HEK293T (cell line): Measurements from ENCODE around the gene AP3S2.

ENCODE experiments used
- CTCF ChIA-PET: fragments of 350-600 bp; formaldehyde crosslinking; extraction: SDS; loops from one replicate; lab custom pipeline; 2021; ENCODE audit warnings: antibody characterized with exemption, inconsistent platforms; lab: Yijun Ruan, JAX
- POLR2A ChIA-PET: fragments of 350-600 bp; formaldehyde crosslinking; extraction: SDS; loops from one replicate; lab custom pipeline; 2020; ENCODE audit warnings: antibody characterized with exemption, inconsistent platforms; lab: Yijun Ruan, JAX
- DNase-seq: peaks from one replicate; pipeline ENCODE4 v3.0.0; 2012; ENCODE audit warnings: mixed read lengths; ENCODE audit errors: extremely low spot score
- ARNT ChIP-seq: fragments of 450-650 bp; IDR thresholded peaks from 2 replicates; pipeline ENCODE4 v1.6.1; 2017; ENCODE audit warnings: mild to moderate bottlenecking
- BHLHE40 ChIP-seq: fragments of 450-650 bp; IDR thresholded peaks from 2 replicates; pipeline ENCODE4 v1.6.1; 2016; ENCODE audit warnings: mild to moderate bottlenecking, moderate library complexity, borderline replicate concordance
- CTBP1 ChIP-seq: fragments of 450-650 bp; IDR thresholded peaks from 2 replicates; pipeline ENCODE4 v1.6.1; 2016; ENCODE audit warnings: borderline replicate concordance
- ELF4 ChIP-seq: fragments of 450-650 bp; IDR thresholded peaks from 2 replicates; pipeline ENCODE4 v1.6.1; 2017; ENCODE audit warnings: antibody characterized with exemption
- FOXA1 ChIP-seq: fragments of 450-650 bp; IDR thresholded peaks from 2 replicates; pipeline ENCODE4 v1.6.1; 2016; ENCODE audit warnings: mild to moderate bottlenecking
- FOXK2 ChIP-seq: fragments of 450-650 bp; IDR thresholded peaks from 2 replicates; pipeline ENCODE4 v1.6.1; 2016; ENCODE audit warnings: mild to moderate bottlenecking
- FOXM1 ChIP-seq: fragments of 450-650 bp; IDR thresholded peaks from 2 replicates; pipeline ENCODE4 v1.6.1; 2017; ENCODE audit warnings: mild to moderate bottlenecking, borderline replicate concordance
- HDGF ChIP-seq: fragments of 450-650 bp; IDR thresholded peaks from 2 replicates; pipeline ENCODE4 v1.6.1; 2017; ENCODE audit warnings: antibody characterized with exemption, borderline replicate concordance
- L3MBTL2 ChIP-seq: fragments of 450-650 bp; conservative IDR thresholded peaks from 2 replicates; pipeline ENCODE4 v1.6.1; 2016; ENCODE audit warnings: mild to moderate bottlenecking
- LEF1 ChIP-seq: fragments of 450-650 bp; IDR thresholded peaks from 2 replicates; pipeline ENCODE4 v1.6.1; 2017; ENCODE audit warnings: mild to moderate bottlenecking, borderline replicate concordance
- NFRKB ChIP-seq: fragments of 450-650 bp; IDR thresholded peaks from 2 replicates; pipeline ENCODE4 v1.6.1; 2016; ENCODE audit warnings: mild to moderate bottlenecking, moderate library complexity
- PKNOX1 ChIP-seq: fragments of 450-650 bp; IDR thresholded peaks from 2 replicates; pipeline ENCODE4 v1.6.1; 2016
- SP1 ChIP-seq: fragments of 450-650 bp; IDR thresholded peaks from 2 replicates; pipeline ENCODE4 v1.6.1; 2017
- SUZ12 ChIP-seq: fragments of 450-650 bp; IDR thresholded peaks from 2 replicates; pipeline ENCODE4 v1.6.1; 2016; ENCODE audit warnings: mild to moderate bottlenecking
- TARDBP ChIP-seq: fragments of 450-650 bp; IDR thresholded peaks from 2 replicates; pipeline ENCODE4 v1.6.1; 2016
- ZNF384 ChIP-seq: fragments of 450-650 bp; IDR thresholded peaks from 2 replicates; pipeline ENCODE4 v1.6.1; 2016

Gene AP3S2

GRCh38 chr15:89912674-89913396 is 19.0 kb upstream of the AP3S2 start, which contains the start of gene ARPIN:
TSS of gene ARPIN (minus strand) at chr15:89912952. CDS start at chr15:89912835, 117 bp downstream.
- CTCF ChIA-PET, result interaction anchor here (1.2 to 2.2 kb wide), 4 partner anchors 14 to 159 kb away, joined by 3 to 8 read pairs (median 4); no protein-coding TSS in a partner anchor

GRCh38 chr15:89912145-89912673 is 18.4 kb upstream of the AP3S2 start:
- TF ChIP-seq L3MBTL2, result peak; percentile 82
- TF ChIP-seq ZNF384, result no peak
- TF ChIP-seq FOXK2, result no peak
- no peak for TF ChIP-seq TARDBP
- TF ChIP-seq SUZ12, result no peak
- TF ChIP-seq SP1, result no peak
- CTCF ChIA-PET, result interaction anchor here (1.3 to 2.2 kb wide), 2 partner anchors 14 to 59 kb away, joined by 4 to 8 read pairs; no protein-coding TSS in a partner anchor
- POLR2A ChIA-PET, result interaction anchor here (0.5 to 5.1 kb wide), 27 partner anchors 8 to 289 kb away, joined by 3 to 47 read pairs (median 4); partner anchors contain the start of genes AP3S2, IDH2 and SEMA4B
- DNase-seq, result peak; percentile 61

More at GRCh38 chr15:89912674-89913396, 19.0 kb upstream of the AP3S2 start, which contains the start of gene ARPIN:
- peak; percentile 79 for DNase-seq
- peak; percentile 68; the same call in 1 of the 2 replicates for TF ChIP-seq HDGF
- no peak for TF ChIP-seq SUZ12
- TF ChIP-seq BHLHE40, result no peak
- POLR2A ChIA-PET, result interaction anchor here (0.8 to 5.1 kb wide), 34 partner anchors 9 to 288 kb away, joined by 3 to 47 read pairs (median 4); partner anchors contain the start of genes AP3S2, IDH2, MESP1 and SEMA4B

- POLR2A ChIA-PET, result interaction anchor here (1.0 to 5.1 kb wide), 2 partner anchors 16 to 91 kb away, joined by 3 to 47 read pairs; partner anchors contain the start of gene AP3S2
- no peak for DNase-seq
- CTCF ChIA-PET, result interaction anchor here (0.6 kb wide), 2 partner anchors 12 to 132 kb away, joined by 5 read pairs; no protein-coding TSS in a partner anchor
- no peak for TF ChIP-seq TARDBP
- TF ChIP-seq L3MBTL2, result no peak
- TF ChIP-seq SUZ12, result no peak
- TF ChIP-seq FOXK2, result no peak
- no peak for TF ChIP-seq HDGF
- no peak for TF ChIP-seq LEF1
- TF ChIP-seq ARNT, result no peak
- no peak for TF ChIP-seq FOXM1
- TF ChIP-seq CTBP1, result no peak
- TF ChIP-seq ELF4, result no peak
- TF ChIP-seq SP1, result no peak
- no peak for TF ChIP-seq FOXA1
- TF ChIP-seq ZNF384, result no peak
- no peak for TF ChIP-seq NFRKB
- TF ChIP-seq PKNOX1, result no peak
- no peak for TF ChIP-seq BHLHE40
These were observed 17.3 kb upstream of the AP3S2 start for GRCh38 chr15:89910891-89911626.

- POLR2A ChIA-PET, result interaction anchor here (1.0 to 5.1 kb wide), 2 partner anchors 9 to 15 kb away, joined by 3 to 47 read pairs; partner anchors contain the start of gene AP3S2
- no peak for TF ChIP-seq ARNT
- no peak for TF ChIP-seq TARDBP
- TF ChIP-seq NFRKB, result no peak
- TF ChIP-seq FOXM1, result no peak
- TF ChIP-seq SP1, result no peak
- TF ChIP-seq PKNOX1, result no peak
- TF ChIP-seq ELF4, result no peak
- no peak for TF ChIP-seq FOXA1
- TF ChIP-seq SUZ12, result no peak
- TF ChIP-seq ZNF384, result no peak
- no peak for TF ChIP-seq L3MBTL2
- DNase-seq, result no peak
- CTCF ChIA-PET, result no interaction called here
These were observed 15.8 kb upstream of the AP3S2 start for GRCh38 chr15:89909611-89910010.

- TF ChIP-seq PKNOX1 (no peak), ELF4 (no peak), LEF1 (no peak)
- ChIA-PET CTCF (no interaction called here), POLR2A (no interaction called here)
- no peak for DNase-seq
These were observed 14.4 kb upstream of the AP3S2 start for GRCh38 chr15:89908226-89908625.

- DNase-seq, result no peak
- TF ChIP-seq L3MBTL2 (no peak), BHLHE40 (no peak), CTBP1 (no peak), NFRKB (no peak), FOXA1 (no peak), TARDBP (no peak), ARNT (no peak), SP1 (no peak), ELF4 (no peak), SUZ12 (no peak), PKNOX1 (no peak), LEF1 (no peak), HDGF (no peak), ZNF384 (no peak), FOXM1 (no peak)
- POLR2A ChIA-PET, result no interaction called here
- CTCF ChIA-PET, result no interaction called here
These were observed 13.5 kb upstream of the AP3S2 start for GRCh38 chr15:89907289-89907688.
